ENCODE data around the gene HMGB2. TPM values are rescaled to one million over a fixed set of nuclear protein-coding genes. Genes with fewer than 3 reads are reported as not detected.

The HMGB2 gene
- total RNA-seq = 145 and 157 TPM in 2 replicates
- long read RNA-seq, transcript HMGB2-203 (5 exons, 1,175 nt) = minor isoform, 12 of 132 reads
- long read RNA-seq, transcript HMGB2-201 (5 exons, 1,889 nt) = major isoform, 105 of 132 reads
- long read RNA-seq, partial matches to known transcripts = 4 of 132 reads
- long read RNA-seq, other reads (novel, unspliced or antisense) = 8 of 132 reads

- peak within 1 kb of the TSS; percentile 99 for H3K4me3 Mint-ChIP-seq (ENCODE audit: low read depth)
- peak; percentile 100 for DNase-seq (ENCODE audit: low spot score, unreplicated experiment)
- H3K36me3 Mint-ChIP-seq (ENCODE audit: insufficient read depth) = peaks cover 9% of the 10 kb centered on the region
- H3K27ac Mint-ChIP-seq = peak within 1 kb of the TSS; percentile 100
- no peak for TF ChIP-seq CTCF (IDR thresholded peaks at IDR 0.05; ENCODE audit: unreplicated experiment)
- H3K4me1 Mint-ChIP-seq (ENCODE audit: low read depth) = peaks cover 26% of the 10 kb centered on the region
- no peaks in the 10 kb centered on the region for H3K9me3 Mint-ChIP-seq (ENCODE audit: low read depth)
- H3K27me3 Mint-ChIP-seq = no peaks in the 10 kb centered on the region
Measured at GRCh38 chr4:173334085-173334890, at the start of gene HMGB2. HMGB2 (minus strand) TSS chr4:173334358; CDS start chr4:173333649, 709 bp downstream.

GRCh38 chr4:173382349-173382748 lies 48.2 kb upstream of the HMGB2 start:
- H3K27ac Mint-ChIP-seq = no peak overlapping the region
- H3K4me3 Mint-ChIP-seq (ENCODE audit: low read depth) = no peak overlapping the region
- H3K36me3 Mint-ChIP-seq (ENCODE audit: insufficient read depth) = peaks cover 5% of the 10 kb centered on the region
- no peak for DNase-seq (ENCODE audit: low spot score, unreplicated experiment)
- no peaks in the 10 kb centered on the region for H3K9me3 Mint-ChIP-seq (ENCODE audit: low read depth)
- TF ChIP-seq CTCF (IDR thresholded peaks at IDR 0.05; ENCODE audit: unreplicated experiment) = no peak
- H3K27me3 Mint-ChIP-seq = no peaks in the 10 kb centered on the region
- H3K4me1 Mint-ChIP-seq (ENCODE audit: low read depth) = no peaks in the 10 kb centered on the region

- Mint-ChIP-seq H3K27me3 (no peaks in the 10 kb centered on the region), H3K27ac (no peak overlapping the region), H3K4me1 (ENCODE audit: low read depth) (no peaks in the 10 kb centered on the region), H3K36me3 (ENCODE audit: insufficient read depth) (peaks cover 5% of the 10 kb centered on the region), H3K4me3 (ENCODE audit: low read depth) (no peak overlapping the region), H3K9me3 (ENCODE audit: low read depth) (no peaks in the 10 kb centered on the region)
- no peak for DNase-seq (ENCODE audit: low spot score, unreplicated experiment)
- TF ChIP-seq CTCF (IDR thresholded peaks at IDR 0.05; ENCODE audit: unreplicated experiment) = no peak
Measured at GRCh38 chr4:173381610-173382009, 47.5 kb upstream of the HMGB2 start.

GRCh38 chr4:173380987-173381386 lies 46.8 kb upstream of the HMGB2 start:
- Mint-ChIP-seq H3K36me3 (ENCODE audit: insufficient read depth) (peaks cover 7% of the 10 kb centered on the region), H3K4me1 (ENCODE audit: low read depth) (no peaks in the 10 kb centered on the region), H3K4me3 (ENCODE audit: low read depth) (no peak overlapping the region), H3K9me3 (ENCODE audit: low read depth) (no peaks in the 10 kb centered on the region), H3K27ac (no peak overlapping the region), H3K27me3 (no peaks in the 10 kb centered on the region)
- TF ChIP-seq CTCF (IDR thresholded peaks at IDR 0.05; ENCODE audit: unreplicated experiment) = no peak
- DNase-seq (ENCODE audit: low spot score, unreplicated experiment) = no peak

- Mint-ChIP-seq H3K27ac (no peak overlapping the region), H3K36me3 (ENCODE audit: insufficient read depth) (peaks cover 8% of the 10 kb centered on the region), H3K27me3 (no peaks in the 10 kb centered on the region), H3K4me1 (ENCODE audit: low read depth) (no peaks in the 10 kb centered on the region), H3K9me3 (ENCODE audit: low read depth) (no peaks in the 10 kb centered on the region), H3K4me3 (ENCODE audit: low read depth) (no peak overlapping the region)
- TF ChIP-seq CTCF (IDR thresholded peaks at IDR 0.05; ENCODE audit: unreplicated experiment) = no peak
- DNase-seq (ENCODE audit: low spot score, unreplicated experiment) = no peak
Measured at GRCh38 chr4:173379929-173380328, 45.8 kb upstream of the HMGB2 start.
